DMS114 treated with DMSO at 0.1 percent for 48 hours (cell line): ENCODE results near the gene ZNF536.

Experiments used
- DNase-seq: peaks from one replicate; lab custom pipeline; 2025; ENCODE audit not compliant: unreplicated experiment; lab: John Stamatoyannopoulos, UW

The ZNF536 gene

GRCh38 chr19:30520735-30521479 is 148.7 kb downstream of the ZNF536 start:
- no peak for DNase-seq

GRCh38 chr19:30521937-30522336 is 149.8 kb downstream of the ZNF536 start:
- DNase-seq, result no peak

GRCh38 chr19:30522341-30522740 is 150.2 kb downstream of the ZNF536 start:
- no peak for DNase-seq

GRCh38 chr19:30523791-30524190 is 151.6 kb downstream of the ZNF536 start:
- DNase-seq, result no peak

- no peak for DNase-seq
Measured at GRCh38 chr19:30525383-30525782, 153.2 kb downstream of the ZNF536 start.

- no peak for DNase-seq
Measured at GRCh38 chr19:30528919-30529318, 156.7 kb downstream of the ZNF536 start.

- DNase-seq, result no peak
Measured at GRCh38 chr19:30529876-30530275, 157.7 kb downstream of the ZNF536 start.

GRCh38 chr19:30530751-30531150 is 158.6 kb downstream of the ZNF536 start:
- DNase-seq, result no peak

GRCh38 chr19:30535011-30535410 is 162.8 kb downstream of the ZNF536 start:
- DNase-seq, result no peak

- no peak for DNase-seq
Measured at GRCh38 chr19:30536975-30537374, 164.8 kb downstream of the ZNF536 start.

GRCh38 chr19:30539315-30539714 is 167.1 kb downstream of the ZNF536 start:
- no peak for DNase-seq

- no peak for DNase-seq
Measured at GRCh38 chr19:30539981-30540380, 167.8 kb downstream of the ZNF536 start.

GRCh38 chr19:30540761-30541160 is 168.6 kb downstream of the ZNF536 start:
- no peak for DNase-seq

GRCh38 chr19:30541575-30541974 is 169.4 kb downstream of the ZNF536 start:
- no peak for DNase-seq

GRCh38 chr19:30543243-30543945 is 171.2 kb downstream of the ZNF536 start:
- DNase-seq, result no peak

- DNase-seq, result no peak
Measured at GRCh38 chr19:30545752-30546151, 173.6 kb downstream of the ZNF536 start.

- no peak for DNase-seq
Measured at GRCh38 chr19:30546332-30546731, 174.1 kb downstream of the ZNF536 start.

GRCh38 chr19:30547246-30547645 is 175.1 kb downstream of the ZNF536 start:
- no peak for DNase-seq

GRCh38 chr19:30549151-30549550 is 177.0 kb downstream of the ZNF536 start:
- DNase-seq, result no peak

- DNase-seq, result no peak
Measured at GRCh38 chr19:30551271-30551670, 179.1 kb downstream of the ZNF536 start.

- no peak for DNase-seq
Measured at GRCh38 chr19:30552593-30552992, 180.4 kb downstream of the ZNF536 start.

- no peak for DNase-seq
Measured at GRCh38 chr19:30555075-30555790, 183.0 kb downstream of the ZNF536 start.
